GM18909 (cell line): ENCODE results near the gene GLUD2.

ENCODE experiments used
- ATAC-seq: cut with Tn5 transposase; IDR thresholded peaks from one replicate; pipeline ENCODE4 v1.9.1; 2021; ENCODE audit warnings: mild to moderate bottlenecking; ENCODE audit not compliant: unreplicated experiment, poor library complexity

GLUD2 gene

GRCh38 chrX:121093011-121093410 is 45.6 kb downstream of the GLUD2 start:
- no peak for ATAC-seq
